Suprapubic skin (tissue), 3 donors: ENCODE data around the gene DDX43.

ENCODE experiments used
- EP300 ChIP-seq: sonication (generic); formaldehyde crosslinking; IDR thresholded peaks from one replicate; pipeline ENCODE4 v1.6.1; 2017; ENCODE audit warnings: antibody characterized with exemption
- TF ChIP-seq, protein P1 (sequence below), 2 donors: fragments of 200-600 bp in 1 of 2; fragments of 450-650 bp in 1 of 2; sonication (generic) in 1 of 2; IDR thresholded peaks; one replicate each; pipeline ENCODE4 v1.5.1; 2016 to 2019; ENCODE audit warnings: antibody characterized with exemption in 2 of 2, mild to moderate bottlenecking in 1 of 2, moderate library complexity in 1 of 2

GRCh38 chr6:73382462-73383113 is 12.0 kb upstream of the DDX43 start:
- TF ChIP-seq, protein P1, sequence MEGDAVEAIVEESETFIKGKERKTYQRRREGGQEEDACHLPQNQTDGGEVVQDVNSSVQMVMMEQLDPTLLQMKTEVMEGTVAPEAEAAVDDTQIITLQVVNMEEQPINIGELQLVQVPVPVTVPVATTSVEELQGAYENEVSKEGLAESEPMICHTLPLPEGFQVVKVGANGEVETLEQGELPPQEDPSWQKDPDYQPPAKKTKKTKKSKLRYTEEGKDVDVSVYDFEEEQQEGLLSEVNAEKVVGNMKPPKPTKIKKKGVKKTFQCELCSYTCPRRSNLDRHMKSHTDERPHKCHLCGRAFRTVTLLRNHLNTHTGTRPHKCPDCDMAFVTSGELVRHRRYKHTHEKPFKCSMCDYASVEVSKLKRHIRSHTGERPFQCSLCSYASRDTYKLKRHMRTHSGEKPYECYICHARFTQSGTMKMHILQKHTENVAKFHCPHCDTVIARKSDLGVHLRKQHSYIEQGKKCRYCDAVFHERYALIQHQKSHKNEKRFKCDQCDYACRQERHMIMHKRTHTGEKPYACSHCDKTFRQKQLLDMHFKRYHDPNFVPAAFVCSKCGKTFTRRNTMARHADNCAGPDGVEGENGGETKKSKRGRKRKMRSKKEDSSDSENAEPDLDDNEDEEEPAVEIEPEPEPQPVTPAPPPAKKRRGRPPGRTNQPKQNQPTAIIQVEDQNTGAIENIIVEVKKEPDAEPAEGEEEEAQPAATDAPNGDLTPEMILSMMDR (IDR thresholded peaks at IDR 0.05): no peak
- TF ChIP-seq EP300: no peak
